HG03520 (cell line): ENCODE results near the gene TCP11L1.
"Not testable (repeated sequence)": the region's sequence is repeated elsewhere in the genome, so short reads cannot be mapped to it uniquely, and the experiment has no call there.

Experiments used
- ATAC-seq: cut with Tn5 transposase; IDR thresholded peaks from one replicate; pipeline ENCODE4 v1.9.1; 2021; ENCODE audit warnings: mild to moderate bottlenecking, moderate library complexity; ENCODE audit not compliant: unreplicated experiment

The TCP11L1 gene

DNA sequence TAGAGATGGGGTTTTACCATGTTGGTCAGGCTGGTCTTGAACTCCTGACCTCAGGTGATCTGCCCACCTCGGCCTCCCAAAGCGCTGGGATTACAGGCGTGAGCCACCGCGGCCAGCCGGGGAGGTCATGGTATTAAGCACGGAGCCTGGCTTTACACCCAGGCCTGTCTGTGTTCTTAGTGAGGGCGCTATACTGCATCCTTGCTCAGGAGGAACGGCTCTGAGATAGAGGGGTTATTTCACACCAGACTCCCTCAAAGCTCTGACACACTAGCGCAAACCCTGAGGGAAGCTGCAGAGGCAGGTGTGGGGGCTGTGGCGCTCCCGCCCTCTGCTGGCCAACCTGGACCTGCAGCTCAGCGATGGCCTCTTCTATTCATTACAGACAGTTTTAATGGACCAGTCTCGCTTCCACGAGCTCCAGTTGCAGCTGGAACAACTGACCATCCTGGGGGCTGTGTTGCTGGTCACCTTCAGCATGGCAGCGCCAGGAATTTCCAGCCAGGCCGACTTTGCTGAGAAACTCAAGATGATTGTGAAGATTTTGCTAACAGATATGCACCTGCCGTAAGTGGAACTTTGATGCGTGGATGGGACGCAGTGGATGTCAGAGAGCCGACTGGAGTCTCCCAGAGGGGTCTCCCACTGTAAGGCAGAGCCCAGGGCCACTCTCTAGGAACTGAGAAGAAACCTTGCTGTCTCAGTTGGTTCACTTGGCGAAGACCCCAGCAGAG lies 26.2 kb downstream of the TCP11L1 start:
- no peak for ATAC-seq

GRCh38 chr11:33067294-33067693 lies 27.9 kb downstream of the TCP11L1 start:
- ATAC-seq, result no peak

GRCh38 chr11:33068611-33069340 lies 29.4 kb downstream of the TCP11L1 start:
- no peak for ATAC-seq

DNA sequence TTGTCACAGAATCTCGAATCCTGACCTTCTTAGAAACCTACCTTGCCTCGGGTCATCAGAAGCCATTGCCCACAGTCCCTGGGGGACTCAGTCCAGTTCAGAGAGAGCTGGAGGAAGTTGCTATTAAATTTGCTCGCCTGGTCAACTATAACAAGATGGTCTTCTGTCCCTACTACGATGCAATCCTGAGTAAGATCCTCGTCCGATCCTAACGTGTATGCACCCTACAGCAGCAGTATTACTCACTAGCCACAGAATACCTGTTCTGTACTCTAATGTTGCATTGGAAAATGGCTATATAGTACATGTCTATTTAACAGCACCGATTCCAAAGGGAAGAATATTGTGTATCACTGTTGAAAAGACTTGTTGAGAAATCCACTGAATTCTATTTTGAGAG lies 33.1 kb downstream of the TCP11L1 start:
- no peak for ATAC-seq

- ATAC-seq, result no peak
Observed at GRCh38 chr11:33083918-33084317, 44.5 kb downstream of the TCP11L1 start.

DNA sequence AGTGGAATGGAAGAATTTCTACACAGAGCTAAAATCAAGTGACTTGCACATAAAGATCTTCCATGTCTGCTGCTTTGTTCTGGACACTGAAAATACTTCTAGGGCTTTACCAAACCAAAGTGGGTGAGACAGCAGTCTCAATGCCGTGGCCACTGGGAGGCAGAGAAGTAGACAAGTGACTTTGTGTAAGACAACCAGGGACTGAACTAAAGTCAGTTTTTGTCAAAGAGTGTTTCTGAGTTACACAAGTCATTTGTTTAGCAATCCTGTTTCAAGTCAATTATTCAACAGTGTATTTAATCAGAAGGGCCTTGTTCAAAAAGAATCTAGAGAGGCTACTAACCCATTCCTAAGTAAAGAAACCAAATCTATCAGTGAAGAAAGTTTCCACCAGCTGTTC lies 46.6 kb downstream of the TCP11L1 start:
- ATAC-seq, result no peak

DNA sequence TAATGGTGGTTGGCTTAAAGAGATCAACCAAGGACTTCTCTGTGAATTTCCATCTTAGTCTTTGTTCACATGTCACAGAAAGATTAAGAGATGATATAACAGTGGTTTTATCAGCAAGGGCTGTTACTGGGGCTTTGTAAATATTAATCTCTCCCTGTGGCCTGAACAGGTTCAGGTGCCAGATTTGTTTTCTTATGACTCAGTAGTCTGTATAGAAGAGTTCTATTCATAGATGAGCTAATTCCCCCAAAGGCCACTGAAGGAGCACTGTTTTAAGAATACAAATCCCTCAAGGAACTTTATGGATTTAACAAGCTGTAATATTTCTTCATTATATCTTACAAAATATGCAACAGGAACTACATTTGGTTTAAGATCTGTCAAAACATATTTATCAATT lies 50.4 kb downstream of the TCP11L1 start:
- ATAC-seq, result no peak

DNA sequence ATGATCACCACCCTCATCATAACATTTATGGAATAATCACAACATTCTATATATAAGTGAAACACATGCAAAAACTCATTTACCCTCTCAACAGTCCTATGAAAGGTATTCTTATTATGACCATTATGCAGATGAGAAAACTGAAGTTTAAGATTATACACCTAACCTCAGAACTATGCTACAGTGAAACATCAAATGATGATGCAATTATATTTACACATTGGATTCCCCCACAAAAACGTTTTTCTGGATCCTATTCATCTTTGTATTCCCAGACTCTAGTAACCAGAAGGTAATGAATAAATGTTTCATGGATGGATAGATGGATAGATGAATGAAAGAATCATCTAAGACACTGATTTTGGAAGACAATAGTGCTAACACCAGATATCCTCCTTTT lies 54.8 kb downstream of the TCP11L1 start:
- ATAC-seq, result no peak

DNA sequence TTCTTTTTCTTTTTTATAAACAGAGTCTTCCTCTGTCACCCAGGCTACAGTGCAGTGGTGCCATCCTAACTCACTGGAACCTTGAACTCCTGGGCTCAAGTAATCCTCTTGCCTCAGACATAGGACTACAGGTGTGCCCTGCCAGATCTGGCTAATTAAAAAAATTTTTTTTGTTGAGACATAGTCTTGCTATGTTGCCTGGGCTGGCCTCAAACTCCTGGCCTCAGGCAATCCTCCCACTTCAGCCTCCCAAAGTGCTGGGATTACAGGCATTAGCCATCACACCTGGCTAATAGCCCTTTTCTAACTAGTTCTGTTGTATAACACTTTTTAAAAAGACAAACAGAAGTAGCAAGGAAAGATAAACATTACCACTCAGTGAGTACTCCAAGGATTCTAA lies 64.5 kb downstream of the TCP11L1 start:
- no peak for ATAC-seq

GRCh38 chr11:33109294-33109895 lies 70.0 kb downstream of the TCP11L1 start:
- ATAC-seq, result no peak

- no peak for ATAC-seq
Observed at GRCh38 chr11:33110083-33110482, 70.7 kb downstream of the TCP11L1 start.

DNA sequence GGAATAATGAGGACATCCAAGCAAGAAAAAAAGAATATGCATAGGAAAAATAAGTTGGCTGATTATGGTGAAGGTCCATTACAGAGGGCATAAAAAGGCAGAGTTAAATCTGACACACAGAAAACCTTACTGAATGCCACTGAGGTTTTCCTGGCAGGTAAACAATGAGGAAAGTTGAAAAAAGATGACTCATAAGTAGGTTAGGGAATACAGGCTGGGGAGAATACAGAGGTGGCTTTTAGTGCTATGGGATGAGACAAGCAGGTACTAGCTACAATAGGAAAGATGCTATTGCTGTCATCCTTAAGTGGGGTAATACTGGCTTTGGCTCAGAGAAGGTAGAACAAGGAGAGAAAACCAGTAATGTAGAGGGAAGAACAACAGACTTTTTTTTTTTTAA lies 77.2 kb downstream of the TCP11L1 start:
- no peak for ATAC-seq

GRCh38 chr11:33122696-33123095 lies 83.3 kb downstream of the TCP11L1 start:
- ATAC-seq, result not testable (repeated sequence)
